Astrocyte (in vitro differentiated cells and primary cell): ENCODE measurements around the gene RAET1G.

Experiments used
- CTCF ChIP-seq: IDR thresholded peaks from 2 replicates; pipeline ENCODE4 v1.5.1; 2011; ENCODE audit warnings: low read depth, mild to moderate bottlenecking, inconsistent platforms, low read length, moderate library complexity; ENCODE audit not compliant: insufficient read depth
- EZH2 ChIP-seq: IDR thresholded peaks from 2 replicates; pipeline ENCODE4 v1.6.1; 2012; ENCODE audit warnings: mild to moderate bottlenecking, low read length, inconsistent platforms; ENCODE audit not compliant: insufficient read depth

GRCh38 chr6:149939909-149940671 is 17.2 kb upstream of the RAET1G start:
- TF ChIP-seq CTCF (no peak), EZH2 (no peak)
